ENCODE results near the gene APLP2.
"Not testable (repeated sequence)": the region's sequence is repeated elsewhere in the genome, so short reads cannot be mapped to it uniquely, and the experiment has no call there.

APLP2 gene

GRCh38 chr11:130061017-130061416 lies 8.7 kb upstream of the APLP2 start:
- DNase-seq, result no peak

GRCh38 chr11:130062026-130062425 lies 7.7 kb upstream of the APLP2 start:
- no peak for DNase-seq

- no peak for DNase-seq
Measured at GRCh38 chr11:130063451-130063850, 6.2 kb upstream of the APLP2 start.

DNA sequence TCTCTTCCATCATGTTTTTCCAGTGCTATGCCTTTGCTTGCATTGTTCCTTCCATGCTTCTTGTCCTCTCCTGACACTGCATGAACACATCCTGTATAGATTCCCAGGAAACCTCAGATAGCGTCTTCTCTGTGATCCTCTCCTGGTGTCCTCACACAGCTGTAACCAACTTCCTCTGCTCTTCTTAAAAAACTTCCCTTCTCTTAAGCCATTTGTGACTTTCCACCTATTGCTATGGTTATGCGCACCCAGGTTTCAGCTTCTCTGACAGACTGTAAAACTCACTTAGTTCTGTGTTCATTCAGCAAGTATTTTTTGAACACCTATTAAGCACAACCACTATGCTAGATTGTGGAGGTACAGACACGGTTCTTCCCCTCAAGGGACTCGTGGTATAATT lies 5.1 kb upstream of the APLP2 start:
- DNase-seq, result no peak

- no peak for DNase-seq
Measured at GRCh38 chr11:130066338-130066737, 3.4 kb upstream of the APLP2 start.

DNA sequence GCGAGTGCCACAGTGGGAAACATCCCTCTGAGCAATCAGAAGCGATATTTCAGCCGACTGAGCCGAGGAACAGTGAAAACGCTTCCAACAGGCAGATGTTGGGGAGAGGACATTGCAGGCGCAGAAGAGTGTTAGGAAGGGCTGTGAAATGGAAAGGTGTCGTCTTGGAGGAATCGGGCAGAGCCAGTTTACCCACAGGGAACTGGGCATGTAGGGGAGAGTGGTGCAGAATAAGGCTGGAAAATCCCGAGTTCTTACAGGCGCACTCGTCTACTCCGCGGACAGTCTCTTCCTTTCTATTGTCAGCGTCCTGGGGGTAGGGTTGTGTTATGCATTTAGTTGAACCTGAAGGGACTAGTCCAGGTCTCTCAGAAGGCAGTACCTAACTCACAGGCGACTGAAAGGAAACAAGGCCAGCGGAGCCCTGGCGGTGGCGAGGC lies 1.1 kb upstream of the APLP2 start:
- DNase-seq, result no peak

DNA sequence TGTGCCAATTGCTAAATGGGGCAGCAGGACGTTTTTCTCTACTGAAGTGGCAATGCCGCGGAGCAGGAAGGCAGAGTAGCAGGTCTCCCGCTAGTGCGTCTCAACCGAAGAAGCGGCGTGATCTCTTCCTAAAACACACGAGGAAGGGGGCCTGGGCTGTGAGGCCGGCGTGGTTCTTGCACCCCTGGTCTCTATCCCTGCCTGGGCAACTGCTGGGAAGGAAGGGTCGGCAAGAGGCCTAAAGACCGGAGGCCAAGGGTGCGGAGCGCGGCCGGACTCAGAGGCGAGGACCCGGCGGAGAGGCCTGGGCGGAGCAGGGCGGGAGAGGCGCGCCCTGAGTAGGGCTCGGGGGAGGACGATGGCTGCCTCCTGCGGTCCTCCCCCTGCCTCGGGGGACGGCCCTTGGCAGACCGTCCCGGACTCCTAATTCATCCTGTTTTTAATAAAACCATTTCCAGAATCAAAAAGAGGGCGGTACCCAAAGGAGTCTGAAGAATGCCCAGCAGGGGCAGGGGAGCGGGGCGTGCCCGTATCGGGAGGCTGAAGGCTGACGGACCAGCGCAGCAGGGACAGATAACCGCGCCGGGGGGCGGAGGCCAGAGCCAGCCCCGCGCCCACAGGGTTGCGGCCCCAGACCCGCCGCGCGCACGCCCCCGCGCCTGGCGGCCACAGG lies 572 bp upstream of the APLP2 start:
- DNase-seq, result peak; percentile 59

GRCh38 chr11:130070109-130070845 lies 583 bp downstream of the APLP2 start:
- peak; percentile 30 for DNase-seq

DNA sequence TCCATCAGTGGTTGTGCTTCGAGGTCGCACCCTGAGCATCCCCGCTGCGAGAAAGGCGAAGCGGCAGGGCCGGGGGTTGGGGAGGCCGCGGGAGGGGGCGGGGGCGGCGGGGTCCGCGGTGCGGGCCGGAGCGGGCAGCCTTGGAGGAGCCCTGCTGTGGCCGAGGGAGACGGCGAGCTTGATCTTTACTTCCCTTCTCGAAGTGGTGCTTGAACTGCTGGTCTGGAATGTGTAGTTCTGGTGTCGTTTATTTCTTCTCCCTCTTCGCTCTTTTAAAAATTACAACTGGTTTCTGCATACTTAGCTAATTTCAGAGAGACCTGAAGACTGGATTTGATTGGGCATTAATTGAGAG lies 1.1 kb downstream of the APLP2 start:
- no peak for DNase-seq

DNA sequence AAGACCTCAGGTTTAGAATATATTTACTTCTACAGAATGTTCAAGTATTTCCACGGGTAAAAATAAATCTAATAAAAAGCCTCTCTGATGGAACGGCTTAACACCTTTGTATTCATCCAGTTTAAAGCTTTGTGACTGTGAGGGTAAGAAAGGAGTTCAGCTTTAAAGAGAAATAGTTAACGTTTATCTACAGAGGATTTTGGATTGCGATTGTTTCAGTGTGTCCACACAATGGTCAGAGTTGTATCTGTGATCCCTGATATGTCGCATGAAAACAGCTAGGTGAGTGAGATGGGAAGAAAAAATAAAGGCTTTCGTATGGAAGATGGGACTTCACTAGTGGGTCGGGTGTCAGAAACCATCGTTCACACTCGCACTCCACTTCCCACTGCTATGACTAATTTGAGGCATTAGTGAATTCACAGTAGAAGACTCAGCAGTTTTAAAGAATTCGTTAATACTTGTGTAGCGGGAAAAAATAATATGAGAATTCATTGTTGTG lies 1.6 kb downstream of the APLP2 start:
- DNase-seq, result no peak

GRCh38 chr11:130074736-130075135 lies 5.0 kb downstream of the APLP2 start:
- no peak for DNase-seq

DNA sequence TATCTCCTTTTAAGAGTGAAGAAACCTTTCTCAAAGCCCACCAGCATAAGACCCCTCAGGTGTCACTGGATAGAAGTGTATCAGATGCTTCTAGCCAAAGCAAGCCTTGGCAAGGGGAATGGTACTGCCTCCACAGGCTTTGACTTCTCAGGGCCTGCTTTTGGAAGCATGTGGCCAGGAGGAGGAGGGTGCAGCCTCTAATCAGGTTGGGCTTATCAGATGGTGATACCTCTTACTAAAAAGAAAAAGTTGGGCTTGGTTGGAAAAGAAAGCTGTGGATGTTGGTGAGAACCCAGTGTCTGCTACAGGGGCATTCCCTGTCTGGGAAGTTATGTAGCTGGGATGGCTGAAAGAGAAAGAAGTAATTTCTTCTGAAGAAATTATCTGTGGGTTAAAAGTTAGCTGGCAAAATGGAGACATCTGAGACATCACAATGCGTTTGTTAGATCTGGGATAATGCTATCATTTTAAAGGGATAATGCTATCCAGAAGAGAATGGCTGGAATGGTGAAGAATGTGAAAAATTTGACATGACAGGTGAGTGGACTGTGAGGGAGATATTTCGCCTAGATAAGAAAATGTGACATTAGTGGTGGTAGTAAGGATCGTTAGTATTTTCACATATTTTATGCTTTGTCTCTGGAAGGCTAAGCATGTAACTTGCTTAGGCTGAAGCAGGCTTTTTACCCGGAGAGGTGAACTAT lies 7.2 kb downstream of the APLP2 start:
- no peak for DNase-seq

DNA sequence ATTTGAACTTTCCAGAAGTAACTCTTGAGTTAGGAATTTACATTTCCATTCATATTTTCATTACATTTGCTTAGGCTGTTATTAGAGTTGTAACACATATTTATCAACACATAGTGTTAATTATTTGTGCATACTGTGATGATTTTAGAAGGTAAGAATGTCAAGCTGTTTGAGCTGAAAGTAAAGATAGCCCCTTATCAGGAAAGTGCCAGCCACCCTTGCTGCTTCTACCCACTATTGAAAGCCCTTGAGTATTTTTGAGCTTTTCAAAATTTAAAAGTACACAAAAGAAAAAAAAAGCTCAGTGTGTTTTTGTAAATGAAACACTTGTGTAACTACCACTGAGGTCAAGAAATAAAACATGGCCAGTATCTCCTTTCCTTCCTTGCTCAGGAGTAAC lies 8.0 kb downstream of the APLP2 start:
- no peak for DNase-seq

- no peak for DNase-seq
Measured at GRCh38 chr11:130078080-130078479, 8.4 kb downstream of the APLP2 start.

- no peak for DNase-seq
Measured at GRCh38 chr11:130085671-130086290, 16.1 kb downstream of the APLP2 start.

- no peak for DNase-seq
Measured at GRCh38 chr11:130086669-130087068, 17.0 kb downstream of the APLP2 start.

DNA sequence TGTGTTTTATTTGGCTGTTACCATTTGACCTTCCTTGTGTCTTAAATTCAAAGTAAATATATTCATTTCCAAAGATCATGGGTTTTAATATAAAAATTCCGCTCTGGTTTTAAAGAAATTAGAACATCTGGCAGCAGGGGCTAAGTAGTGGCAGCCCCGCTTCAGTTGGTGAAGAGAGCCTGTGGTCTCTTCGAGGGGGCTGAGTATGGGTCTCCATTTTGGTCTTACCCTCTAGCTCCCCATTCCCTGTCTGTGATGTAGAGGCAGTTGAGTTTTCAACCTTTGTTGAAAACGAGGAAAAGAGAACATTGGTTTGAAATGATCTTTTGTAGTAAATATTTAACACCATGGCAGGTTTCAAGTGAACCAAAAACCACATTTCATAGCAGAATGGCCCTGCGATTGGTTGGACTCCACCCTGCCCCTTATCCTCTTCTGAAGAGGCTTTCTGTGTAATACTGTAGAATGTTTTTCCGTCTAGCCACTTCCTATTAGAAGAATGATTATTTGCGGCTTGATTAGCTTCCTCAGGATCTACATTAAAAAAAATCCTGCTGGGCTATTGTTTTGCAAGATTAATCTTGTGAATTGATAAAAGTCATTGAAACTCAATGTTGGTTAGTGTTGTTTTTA lies 17.7 kb downstream of the APLP2 start:
- DNase-seq, result no peak

DNA sequence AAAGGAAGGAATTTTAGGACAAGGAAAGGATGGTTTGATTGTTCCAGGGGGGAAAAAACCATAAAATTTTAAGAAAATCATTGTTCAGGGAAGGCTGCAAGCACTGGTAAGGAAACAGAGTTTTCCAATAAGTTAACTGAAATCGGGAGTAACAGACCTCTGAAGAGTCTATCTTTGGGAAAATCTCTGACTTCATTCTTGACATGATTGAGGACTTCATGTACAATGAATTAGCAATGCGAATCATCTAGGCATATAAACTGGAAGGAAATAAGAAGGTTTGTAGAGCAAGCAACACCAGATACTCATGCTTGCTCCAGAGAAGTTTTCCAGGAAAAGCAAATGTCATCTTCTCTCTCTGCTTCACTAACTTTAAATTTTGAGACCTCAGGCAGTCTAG lies 18.5 kb downstream of the APLP2 start:
- no peak for DNase-seq

DNA sequence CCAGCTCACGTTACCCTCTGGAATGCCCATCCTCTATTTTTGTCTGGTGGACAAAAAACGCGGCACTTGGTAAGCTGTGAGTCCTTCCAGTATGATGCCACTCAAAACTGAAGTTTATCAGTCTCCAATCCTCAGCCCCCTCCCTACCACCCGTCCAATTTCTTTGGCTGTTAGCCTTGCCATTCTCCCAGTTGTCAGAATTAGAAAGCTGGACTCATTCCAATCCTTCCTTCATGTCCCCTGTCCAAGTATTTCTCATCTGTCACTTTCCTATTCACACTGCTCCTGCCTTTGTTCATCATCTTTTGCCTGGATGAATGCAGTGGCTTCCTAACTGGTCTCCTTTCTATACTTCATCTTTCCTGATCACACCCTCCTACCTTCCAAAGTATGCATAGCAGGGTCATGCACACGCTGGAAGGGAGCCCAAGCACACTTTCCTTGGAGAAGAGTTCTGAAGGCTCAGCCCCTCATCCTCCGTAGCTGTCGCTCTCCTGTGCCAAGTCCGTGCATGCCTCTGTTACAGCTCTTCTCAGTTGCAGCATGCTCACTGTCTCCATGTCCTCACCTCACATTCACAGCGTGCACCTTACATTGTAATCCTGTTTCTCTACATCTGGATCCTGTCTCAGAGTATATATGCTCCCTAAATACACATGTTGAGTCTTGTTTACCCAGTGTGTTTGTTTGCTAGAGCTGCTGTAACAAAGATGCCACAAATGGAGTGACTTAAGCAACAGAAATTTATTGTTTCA lies 19.4 kb downstream of the APLP2 start:
- no peak for DNase-seq

GRCh38 chr11:130089674-130090073 lies 20.0 kb downstream of the APLP2 start:
- no peak for DNase-seq

DNA sequence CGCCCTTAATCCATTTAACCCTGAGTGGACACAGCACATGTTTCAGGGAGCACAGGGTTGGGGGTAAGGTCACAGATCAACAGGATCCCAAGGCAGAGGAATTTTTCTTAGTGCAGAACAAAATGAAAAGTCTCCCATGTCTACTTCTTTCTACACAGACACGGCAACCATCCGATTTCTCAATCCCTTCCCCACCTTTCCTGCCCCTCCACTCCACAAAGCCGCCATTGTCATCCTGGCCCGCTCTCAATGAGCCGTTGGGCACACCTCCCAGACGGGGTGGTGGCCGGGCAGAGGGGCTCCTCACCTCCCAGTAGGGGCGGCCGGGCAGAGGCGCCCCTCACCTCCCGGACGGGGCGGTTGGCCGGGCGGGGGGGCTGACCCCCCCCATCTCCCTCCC lies 20.8 kb downstream of the APLP2 start:
- not testable (repeated sequence) for DNase-seq

- DNase-seq, result not testable (repeated sequence)
Measured at GRCh38 chr11:130091169-130091568, 21.5 kb downstream of the APLP2 start.
